Sigmoid colon (tissue), 3 donors: ENCODE results near the gene HECW1.

Experiments used
- POLR2A ChIP-seq, 2 donors: fragments of 450-650 bp; IDR thresholded peaks; one replicate each; pipeline ENCODE4 v1.6.1; 2016; ENCODE audit warnings: antibody characterized with exemption in 2 of 2, mild to moderate bottlenecking in 2 of 2, moderate library complexity in 2 of 2
- TF ChIP-seq, protein P1 (sequence below), 4 experiments: fragments of 450-650 bp in 3 of 4; fragments of 200-600 bp in 1 of 4; IDR thresholded peaks; one replicate each; pipeline ENCODE4 v1.5.1; 2016 to 2019; ENCODE audit warnings: antibody characterized with exemption in 4 of 4, mild to moderate bottlenecking in 3 of 4, moderate library complexity in 2 of 4

DNA sequence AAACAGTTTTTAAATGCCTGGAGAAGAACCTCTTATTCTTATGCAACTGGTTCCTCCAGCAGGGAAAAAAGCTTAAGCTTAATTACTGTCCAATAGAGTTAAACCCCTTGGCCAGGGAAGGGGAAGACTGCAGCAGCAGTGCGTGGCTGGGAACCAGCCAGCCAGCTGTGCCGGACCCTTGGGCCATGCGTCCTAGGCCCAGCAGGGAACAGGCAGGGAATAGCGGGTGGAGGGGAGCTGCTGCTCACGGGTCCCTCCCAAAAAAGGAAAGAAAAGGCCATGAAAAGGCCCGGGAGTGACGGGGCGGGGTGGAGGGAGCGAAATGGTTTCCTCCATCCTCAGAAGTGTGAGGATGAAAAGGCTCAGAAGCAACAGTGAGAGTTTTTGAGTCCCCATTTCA, 35.2 kb upstream of the HECW1 start:
- TF ChIP-seq, protein P1, sequence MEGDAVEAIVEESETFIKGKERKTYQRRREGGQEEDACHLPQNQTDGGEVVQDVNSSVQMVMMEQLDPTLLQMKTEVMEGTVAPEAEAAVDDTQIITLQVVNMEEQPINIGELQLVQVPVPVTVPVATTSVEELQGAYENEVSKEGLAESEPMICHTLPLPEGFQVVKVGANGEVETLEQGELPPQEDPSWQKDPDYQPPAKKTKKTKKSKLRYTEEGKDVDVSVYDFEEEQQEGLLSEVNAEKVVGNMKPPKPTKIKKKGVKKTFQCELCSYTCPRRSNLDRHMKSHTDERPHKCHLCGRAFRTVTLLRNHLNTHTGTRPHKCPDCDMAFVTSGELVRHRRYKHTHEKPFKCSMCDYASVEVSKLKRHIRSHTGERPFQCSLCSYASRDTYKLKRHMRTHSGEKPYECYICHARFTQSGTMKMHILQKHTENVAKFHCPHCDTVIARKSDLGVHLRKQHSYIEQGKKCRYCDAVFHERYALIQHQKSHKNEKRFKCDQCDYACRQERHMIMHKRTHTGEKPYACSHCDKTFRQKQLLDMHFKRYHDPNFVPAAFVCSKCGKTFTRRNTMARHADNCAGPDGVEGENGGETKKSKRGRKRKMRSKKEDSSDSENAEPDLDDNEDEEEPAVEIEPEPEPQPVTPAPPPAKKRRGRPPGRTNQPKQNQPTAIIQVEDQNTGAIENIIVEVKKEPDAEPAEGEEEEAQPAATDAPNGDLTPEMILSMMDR (IDR thresholded peaks at IDR 0.05) = no peak
- TF ChIP-seq POLR2A (IDR thresholded peaks at IDR 0.05) = no peak
